NCI-H2171 (cell line): ENCODE data around the gene MMAA.
"Not testable (repeated sequence)": the region's sequence is repeated elsewhere in the genome, so short reads cannot be mapped to it uniquely, and the experiment has no call there.

Experiments used
- DNase-seq: peaks from one replicate; lab custom pipeline; 2025; lab: John Stamatoyannopoulos, UW

The MMAA gene

GRCh38 chr4:145635117-145635516 is 15.9 kb downstream of the MMAA start:
- DNase-seq, result no peak

- no peak for DNase-seq
Observed at GRCh38 chr4:145635630-145636029, 16.4 kb downstream of the MMAA start.

GRCh38 chr4:145639186-145639698 is 20.1 kb downstream of the MMAA start:
- no peak for DNase-seq

- DNase-seq, result not testable (repeated sequence)
Observed at GRCh38 chr4:145640236-145640635, 21.1 kb downstream of the MMAA start.

GRCh38 chr4:145643295-145643694 is 24.1 kb downstream of the MMAA start:
- no peak for DNase-seq

- DNase-seq, result no peak
Observed at GRCh38 chr4:145644699-145645098, 25.5 kb downstream of the MMAA start.

- no peak for DNase-seq
Observed at GRCh38 chr4:145656156-145656555, 37.0 kb downstream of the MMAA start.

GRCh38 chr4:145660064-145660463 is 40.9 kb downstream of the MMAA start:
- DNase-seq, result no peak

- no peak for DNase-seq
Observed at GRCh38 chr4:145663194-145663593, 44.0 kb downstream of the MMAA start.

GRCh38 chr4:145665773-145666172 is 46.6 kb downstream of the MMAA start:
- no peak for DNase-seq

GRCh38 chr4:145670422-145670821 is 51.2 kb downstream of the MMAA start:
- DNase-seq, result no peak

- DNase-seq, result peak; percentile 21
Observed at GRCh38 chr4:145679520-145679919, 60.3 kb downstream of the MMAA start.

- no peak for DNase-seq
Observed at GRCh38 chr4:145679991-145680455, 60.8 kb downstream of the MMAA start, which contains the start of gene C4orf51. TSS of gene C4orf51 (plus strand) at chr4:145680146. CDS start at chr4:145680204, 58 bp downstream.

- no peak for DNase-seq
Observed at GRCh38 chr4:145680902-145681301, 61.7 kb downstream of the MMAA start.

- no peak for DNase-seq
Observed at GRCh38 chr4:145681518-145681917, 62.3 kb downstream of the MMAA start.

- DNase-seq, result no peak
Observed at GRCh38 chr4:145681956-145682355, 62.8 kb downstream of the MMAA start.

- no peak for DNase-seq
Observed at GRCh38 chr4:145686991-145687390, 67.8 kb downstream of the MMAA start.

- DNase-seq, result no peak
Observed at GRCh38 chr4:145690610-145691009, 71.4 kb downstream of the MMAA start.

GRCh38 chr4:145691416-145691815 is 72.2 kb downstream of the MMAA start:
- not testable (repeated sequence) for DNase-seq

- no peak for DNase-seq
Observed at GRCh38 chr4:145694929-145695328, 75.7 kb downstream of the MMAA start.

GRCh38 chr4:145697332-145697731 is 78.1 kb downstream of the MMAA start:
- no peak for DNase-seq

GRCh38 chr4:145698507-145698906 is 79.3 kb downstream of the MMAA start:
- DNase-seq, result no peak

GRCh38 chr4:145703850-145704497 is 84.8 kb downstream of the MMAA start:
- DNase-seq, result no peak

- DNase-seq, result peak; percentile 49
Observed at GRCh38 chr4:145709336-145709735, 90.2 kb downstream of the MMAA start.
